Epithelial cell of proximal tubule (primary cell): Measurements from ENCODE around the gene PKLR. TPM values are rescaled to one million over a fixed set of nuclear protein-coding genes. Genes with fewer than 3 reads are reported as not detected.

Experiments used
- DNase-seq: peaks from one replicate; pipeline ENCODE4 v3.0.0-alpha.2; 2011; ENCODE audit warnings: low read depth
- H3K4me3 ChIP-seq: 2 replicates; pipeline ENCODE4 v1.5.1; 2011; ENCODE audit warnings: low read depth, mild to moderate bottlenecking, low read length
- total RNA-seq: library from RNA; depleted of rRNA; stranded (reverse); fragments of >200 nt; gene quantifications from 2 replicates; pipeline ENCODE4 v1.2.3, GENCODE V29; 2015
- TF ChIP-seq, protein P1 (sequence below): conservative IDR thresholded peaks from 2 replicates; pipeline ENCODE4 v1.5.1; 2012; ENCODE audit warnings: low read depth, mild to moderate bottlenecking, low read length

PKLR gene
- total RNA-seq, 1 donor from 2014 or later = not detected

DNA sequence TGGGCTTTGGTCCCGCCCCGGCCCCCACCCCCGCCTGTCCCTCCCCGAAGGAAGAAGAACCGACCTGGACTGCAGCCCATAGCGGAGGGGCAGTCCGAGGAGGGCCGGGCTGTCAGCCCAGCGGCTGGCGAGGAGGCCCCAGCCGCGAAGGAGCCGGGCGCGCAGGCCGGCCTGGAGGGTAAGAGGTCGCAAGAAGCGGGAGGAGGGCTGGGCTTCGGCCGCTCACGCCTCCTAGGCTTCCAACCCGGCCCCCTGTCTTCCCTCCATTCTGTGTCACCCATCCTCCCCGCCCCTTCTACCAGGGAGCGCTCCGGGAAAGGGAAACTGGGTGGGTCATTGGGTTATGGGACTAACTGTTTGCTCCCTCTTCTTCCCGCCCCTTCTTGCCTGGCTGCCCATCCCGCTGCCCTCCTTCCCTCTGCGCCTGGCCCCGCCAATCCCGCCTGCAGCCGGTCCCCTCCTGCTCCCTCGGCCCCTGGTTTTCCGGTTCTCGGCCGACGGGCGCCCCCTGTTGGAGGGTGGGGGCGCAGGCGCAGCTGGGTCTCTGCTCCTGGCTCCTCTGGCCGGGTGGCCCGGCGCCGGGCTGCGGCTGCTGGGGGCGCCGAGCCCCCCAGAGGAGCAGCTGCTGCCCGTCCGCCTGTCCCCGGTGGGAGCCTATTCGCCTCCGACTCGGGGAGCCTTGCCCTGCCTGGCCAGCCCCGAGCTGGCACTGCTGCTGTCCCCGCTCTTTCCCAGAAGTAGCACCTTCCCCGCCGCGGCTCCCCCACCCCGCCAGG lies 21.9 kb upstream of the PKLR start:
- peak overlapping the region; percentile 98 for H3K4me3 ChIP-seq
- TF ChIP-seq, protein P1, sequence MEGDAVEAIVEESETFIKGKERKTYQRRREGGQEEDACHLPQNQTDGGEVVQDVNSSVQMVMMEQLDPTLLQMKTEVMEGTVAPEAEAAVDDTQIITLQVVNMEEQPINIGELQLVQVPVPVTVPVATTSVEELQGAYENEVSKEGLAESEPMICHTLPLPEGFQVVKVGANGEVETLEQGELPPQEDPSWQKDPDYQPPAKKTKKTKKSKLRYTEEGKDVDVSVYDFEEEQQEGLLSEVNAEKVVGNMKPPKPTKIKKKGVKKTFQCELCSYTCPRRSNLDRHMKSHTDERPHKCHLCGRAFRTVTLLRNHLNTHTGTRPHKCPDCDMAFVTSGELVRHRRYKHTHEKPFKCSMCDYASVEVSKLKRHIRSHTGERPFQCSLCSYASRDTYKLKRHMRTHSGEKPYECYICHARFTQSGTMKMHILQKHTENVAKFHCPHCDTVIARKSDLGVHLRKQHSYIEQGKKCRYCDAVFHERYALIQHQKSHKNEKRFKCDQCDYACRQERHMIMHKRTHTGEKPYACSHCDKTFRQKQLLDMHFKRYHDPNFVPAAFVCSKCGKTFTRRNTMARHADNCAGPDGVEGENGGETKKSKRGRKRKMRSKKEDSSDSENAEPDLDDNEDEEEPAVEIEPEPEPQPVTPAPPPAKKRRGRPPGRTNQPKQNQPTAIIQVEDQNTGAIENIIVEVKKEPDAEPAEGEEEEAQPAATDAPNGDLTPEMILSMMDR = peak; percentile 84
- DNase-seq = peak; percentile 64

DNA sequence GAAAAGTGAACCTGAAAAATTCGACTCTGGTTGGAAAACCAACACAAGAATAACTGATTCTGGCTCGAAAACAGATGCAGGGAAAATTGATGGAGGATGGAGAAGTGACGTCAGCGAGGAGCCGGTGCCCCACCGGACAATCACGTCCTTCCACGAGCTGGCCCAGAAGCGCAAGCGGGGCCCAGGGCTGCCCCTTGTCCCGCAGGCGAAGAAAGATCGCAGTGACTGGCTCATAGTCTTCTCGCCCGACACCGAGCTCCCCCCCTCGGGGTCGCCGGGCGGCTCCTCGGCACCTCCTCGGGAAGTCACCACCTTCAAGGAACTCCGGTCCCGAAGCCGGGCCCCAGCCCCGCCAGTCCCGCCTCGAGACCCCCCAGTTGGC lies 21.3 kb upstream of the PKLR start:
- TF ChIP-seq, protein P1 = no peak
- peak overlapping the region; percentile 98 for H3K4me3 ChIP-seq
- DNase-seq = no peak

DNA sequence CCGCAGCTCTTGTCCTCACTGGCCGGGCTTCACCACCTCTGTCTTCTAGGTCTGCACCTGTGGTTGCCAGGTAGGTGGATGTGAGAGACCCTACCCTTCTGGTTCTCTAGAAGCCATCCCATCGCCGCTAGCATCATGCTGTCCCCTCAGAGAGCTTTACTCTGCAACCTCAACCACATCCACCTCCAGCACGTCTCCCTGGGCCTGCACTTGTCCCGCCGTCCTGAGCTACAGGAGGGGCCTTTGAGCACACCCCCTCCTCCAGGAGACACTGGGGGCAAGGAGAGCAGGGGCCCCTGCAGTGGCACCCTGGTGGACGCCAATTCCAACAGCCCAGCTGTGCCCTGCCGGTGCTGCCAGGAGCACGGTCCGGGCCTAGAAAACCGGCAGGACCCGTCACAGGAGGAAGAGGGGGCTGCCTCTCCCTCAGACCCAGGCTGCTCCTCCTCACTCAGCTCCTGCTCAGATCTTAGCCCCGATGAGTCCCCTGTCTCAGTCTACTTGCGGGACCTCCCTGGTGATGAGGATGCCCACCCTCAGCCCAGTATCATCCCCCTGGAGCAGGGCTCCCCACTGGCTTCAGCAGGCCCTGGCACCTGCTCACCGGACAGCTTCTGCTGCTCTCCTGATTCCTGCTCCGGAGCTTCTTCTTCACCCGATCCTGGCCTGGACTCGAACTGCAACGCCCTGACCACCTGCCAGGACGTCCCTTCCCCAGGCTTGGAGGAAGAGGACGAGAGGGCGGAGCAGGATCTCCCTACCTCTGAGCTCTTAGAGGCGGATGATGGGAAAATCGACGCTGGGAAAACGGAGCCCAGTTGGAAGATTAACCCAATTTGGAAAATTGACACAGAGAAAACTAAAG lies 20.6 kb upstream of the PKLR start:
- peak overlapping the region; percentile 98 for H3K4me3 ChIP-seq
- DNase-seq = no peak
- TF ChIP-seq, protein P1 = no peak

DNA sequence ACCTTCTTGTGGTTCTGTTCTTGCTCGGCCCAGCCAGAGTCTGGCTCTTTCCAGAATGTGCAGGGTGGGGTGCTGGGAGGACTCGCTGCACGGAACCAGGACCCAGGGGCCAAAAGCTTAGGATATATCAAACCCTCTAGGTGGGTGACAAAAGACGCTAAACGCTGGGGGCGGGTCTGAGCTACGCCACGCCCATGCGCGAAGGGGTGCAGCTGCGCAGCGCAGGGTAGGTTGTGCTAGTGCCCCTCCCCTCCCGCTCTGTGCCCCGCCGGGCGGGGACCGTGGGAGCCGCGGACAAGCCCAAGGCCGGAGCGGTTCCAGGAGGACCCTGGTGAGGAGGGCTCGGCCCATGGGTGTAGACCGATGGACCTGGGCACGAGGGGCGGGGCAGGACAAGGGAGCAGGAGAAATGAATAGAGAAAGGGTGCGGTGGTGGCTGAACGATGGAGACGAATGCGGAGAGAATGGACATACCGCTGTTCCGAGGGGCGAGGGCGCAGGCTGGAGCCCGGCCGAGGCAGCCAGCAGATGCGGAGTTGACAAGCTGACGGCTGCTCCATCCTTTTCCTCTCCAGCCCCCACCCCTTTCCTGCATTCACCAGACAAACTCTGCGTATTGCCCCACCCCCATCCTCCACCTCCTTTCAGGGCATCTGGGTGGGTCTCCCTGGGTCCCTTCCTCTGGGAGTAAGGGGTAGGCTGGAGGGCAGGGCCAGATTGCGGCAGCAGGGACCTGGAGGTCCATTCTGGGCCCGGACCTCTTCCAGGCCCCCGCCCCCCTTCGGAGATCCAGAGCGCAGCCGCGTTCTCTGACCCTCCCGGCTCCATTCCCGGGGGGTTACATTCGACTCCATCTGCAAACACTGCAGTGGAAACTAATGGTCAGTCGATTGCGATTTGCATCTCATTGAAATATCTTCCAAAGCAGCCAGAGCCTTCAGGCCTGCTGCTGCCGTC lies 19.7 kb upstream of the PKLR start, which contains the start of gene RUSC1:
TSS of gene RUSC1 (plus strand) at position 234 of the 957 bp plus-strand sequence. CDS start 880 bp downstream, outside the sequence.
- DNase-seq = no peak
- peak within 1 kb of the TSS; percentile 37 for H3K4me3 ChIP-seq
- TF ChIP-seq, protein P1 = no peak

DNA sequence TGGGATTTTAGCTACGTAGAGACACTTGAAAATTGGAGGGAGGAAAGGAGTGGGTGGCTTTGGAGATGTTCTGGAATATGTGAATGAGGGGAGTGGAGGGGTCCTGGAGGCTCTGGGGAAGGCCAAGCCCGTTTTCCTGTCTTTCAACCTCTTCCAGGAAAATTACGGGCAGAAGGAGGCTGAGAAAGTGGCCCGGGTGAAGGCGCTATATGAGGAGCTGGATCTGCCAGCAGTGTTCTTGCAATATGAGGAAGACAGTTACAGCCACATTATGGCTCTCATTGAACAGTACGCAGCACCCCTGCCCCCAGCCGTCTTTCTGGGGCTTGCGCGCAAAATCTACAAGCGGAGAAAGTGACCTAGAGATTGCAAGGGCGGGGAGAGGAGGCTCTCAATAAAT lies 19.0 kb upstream of the PKLR start:
- TF ChIP-seq, protein P1 = no peak
- DNase-seq = no peak
- peak overlapping the region; percentile 37 for H3K4me3 ChIP-seq

DNA sequence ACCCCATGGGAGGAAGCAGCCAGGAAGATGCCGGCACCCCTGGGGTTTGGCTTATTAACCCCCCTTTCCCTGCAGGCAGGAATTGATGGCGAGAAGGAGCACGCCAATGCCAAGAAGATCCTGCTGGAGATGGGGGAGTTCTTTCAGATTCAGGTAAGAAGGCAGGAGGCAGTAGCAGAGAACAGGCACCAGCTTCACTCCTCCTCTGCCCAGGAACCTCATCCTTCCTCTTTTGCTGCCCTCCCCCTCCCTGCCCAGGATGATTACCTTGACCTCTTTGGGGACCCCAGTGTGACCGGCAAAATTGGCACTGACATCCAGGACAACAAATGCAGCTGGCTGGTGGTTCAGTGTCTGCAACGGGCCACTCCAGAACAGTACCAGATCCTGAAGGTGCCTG lies 18.3 kb upstream of the PKLR start:
- TF ChIP-seq, protein P1 = no peak
- no peak overlapping the region for H3K4me3 ChIP-seq
- DNase-seq = no peak
